SK-N-SH (cell line): Measurements from ENCODE around the gene KPNB1. TPM values are rescaled to one million over a fixed set of nuclear protein-coding genes. Genes with fewer than 3 reads are reported as not detected.

Source experiments
- CTCF ChIA-PET: fragments of 300-600, 350-600 bp; formaldehyde crosslinking; extraction: SDS; loops from one replicate; lab custom pipeline; 2021; lab: Yijun Ruan, JAX
- POLR2A ChIA-PET: fragments of 350-600 bp; sonication (Branson Sonifier 250); formaldehyde crosslinking; extraction: SDS; loops from one replicate; lab custom pipeline; 2020; ENCODE audit warnings: antibody characterized with exemption, inconsistent platforms; lab: Yijun Ruan, JAX
- DNase-seq: peaks from one replicate; pipeline ENCODE4 v3.0.0; 2012
- H2AFZ ChIP-seq: fragments of 200-600 bp; sonication (generic); 2 replicates; pipeline ENCODE4 v1.8.1; 2016; ENCODE audit warnings: antibody characterized with exemption, mild to moderate bottlenecking, low read depth
- H3F3A ChIP-seq: fragments of 200-600 bp; sonication (generic); replicated peaks from 2 replicates; pipeline ENCODE3; 2016; ENCODE audit warnings: antibody characterized with exemption, mild to moderate bottlenecking; ENCODE audit not compliant: insufficient read depth
- H3K27ac ChIP-seq, 2 experiments: fragments of 200-500 bp in 1 of 2; fragments of 200-600 bp in 1 of 2; sonication (Bioruptor generic) in 1 of 2; sonication (generic), shearing (Covaris generic) in 1 of 2; 2 replicates each; pipeline versions ENCODE4 v1.5.1 to v1.6.1; 2014 to 2016; ENCODE audit warnings: low read depth in 2 of 2, inconsistent platforms in 1 of 2, low read length in 1 of 2, mild to moderate bottlenecking in 1 of 2, mixed read lengths in 1 of 2
- H3K27me3 ChIP-seq: fragments of 200-600 bp; sonication (generic), shearing (Covaris generic); 2 replicates; pipeline ENCODE4 v1.6.1; 2016; ENCODE audit warnings: mixed run types; ENCODE audit not compliant: insufficient read depth
- H3K36me3 ChIP-seq, 2 experiments: fragments of 200-500 bp in 1 of 2; fragments of 200-600 bp in 1 of 2; sonication (Bioruptor generic) in 1 of 2; sonication (generic) in 1 of 2; replicated peaks in 1 of 2; 2 replicates each; pipeline versions ENCODE3 to v1.5.1; 2014 to 2016; ENCODE audit warnings: low read length in 1 of 2, mild to moderate bottlenecking in 1 of 2; ENCODE audit not compliant: insufficient read depth in 2 of 2, control insufficient read depth in 1 of 2
- H3K4me1 ChIP-seq, 2 experiments: fragments of 200-500 bp in 1 of 2; fragments of 200-600 bp in 1 of 2; sonication (Bioruptor generic) in 1 of 2; sonication (generic), shearing (Covaris generic) in 1 of 2; 2 replicates each; pipeline versions ENCODE4 v1.5.1 to v1.6.1; 2014 to 2016; ENCODE audit warnings: low read depth in 1 of 2, low read length in 1 of 2, mixed run types in 1 of 2; ENCODE audit not compliant: insufficient read depth in 2 of 2, control insufficient read depth in 1 of 2
- H3K4me2 ChIP-seq: fragments of 200-600 bp; sonication (generic), shearing (Covaris generic); 2 replicates; pipeline ENCODE4 v1.6.1; 2017; ENCODE audit warnings: mixed run types
- H3K4me3 ChIP-seq, 2 experiments: fragments of 200-500 bp in 1 of 2; fragments of 200-600 bp in 1 of 2; sonication (Bioruptor generic) in 1 of 2; sonication (generic), shearing (Covaris generic) in 1 of 2; 2 replicates each; pipeline versions ENCODE4 v1.5.1 to v1.8.1; 2014 to 2016; ENCODE audit warnings: low read depth in 2 of 2, inconsistent platforms in 1 of 2, low read length in 1 of 2, mild to moderate bottlenecking in 1 of 2, mixed read lengths in 1 of 2, moderate library complexity in 1 of 2
- H3K79me2 ChIP-seq: fragments of 200-600 bp; sonication (generic); 2 replicates; pipeline ENCODE4 v1.8.1; 2017; ENCODE audit warnings: mild to moderate bottlenecking; ENCODE audit not compliant: insufficient read depth
- H3K9ac ChIP-seq: fragments of 200-600 bp; sonication (generic); 2 replicates; pipeline ENCODE4 v1.6.1; 2017; ENCODE audit warnings: mixed run types
- H3K9me2 ChIP-seq: fragments of 200-600 bp; sonication (generic); 2 replicates; pipeline ENCODE4 v1.6.1; 2017; ENCODE audit warnings: mixed run types
- H3K9me3 ChIP-seq: fragments of 200-600 bp; sonication (generic); 2 replicates; pipeline ENCODE4 v1.6.1; 2017; ENCODE audit warnings: mixed run types, mild to moderate bottlenecking, moderate library complexity
- H4K20me1 ChIP-seq: fragments of 200-600 bp; sonication (generic); 2 replicates; pipeline ENCODE4 v1.6.1; 2017; ENCODE audit warnings: mild to moderate bottlenecking, mixed run types; ENCODE audit not compliant: insufficient read depth
- FOXM1 ChIP-seq: IDR thresholded peaks from 2 replicates; pipeline ENCODE4 v1.4.0; 2012; ENCODE audit warnings: low read depth, mild to moderate bottlenecking
- GABPA ChIP-seq: IDR thresholded peaks from 2 replicates; pipeline ENCODE4 v1.4.0; 2012; ENCODE audit warnings: low read depth, mild to moderate bottlenecking
- NFIC ChIP-seq: IDR thresholded peaks from 2 replicates; pipeline ENCODE4 v1.4.0; 2012; ENCODE audit warnings: borderline replicate concordance
- POLR2AphosphoS5 ChIP-seq: IDR thresholded peaks from 2 replicates; pipeline ENCODE4 v1.6.1; 2012; ENCODE audit warnings: low read depth, low read length
- SIN3A ChIP-seq: IDR thresholded peaks from 2 replicates; pipeline ENCODE4 v1.6.1; 2012; ENCODE audit warnings: low read depth, mild to moderate bottlenecking, low read length, moderate library complexity, borderline replicate concordance
- TAF1 ChIP-seq: IDR thresholded peaks from 2 replicates; pipeline ENCODE4 v1.6.1; 2012; ENCODE audit warnings: low read depth, mild to moderate bottlenecking, low read length, moderate library complexity, borderline replicate concordance
- TCF12 ChIP-seq: IDR thresholded peaks from 2 replicates; pipeline ENCODE4 v1.4.0; 2012
- USF2 ChIP-seq: fragments of 150-350 bp; IDR thresholded peaks from 2 replicates; pipeline ENCODE4 v1.6.1; 2017; ENCODE audit warnings: antibody characterized with exemption, low read length, low read depth, borderline replicate concordance
- YY1 ChIP-seq: IDR thresholded peaks from 2 replicates; pipeline ENCODE4 v1.4.0; 2012; ENCODE audit warnings: low read depth, mild to moderate bottlenecking
- WGBS: methylation state at CpG from one replicate; pipeline ENCODE4 v1.1.6; 2017; ENCODE audit warnings: low lambda C conversion rate; 5-methylcytosine and 5-hydroxymethylcytosine counted together
- polyA plus RNA-seq, 3 experiments: library from polyadenylated mRNA; depleted of rRNA; stranded (reverse); fragments of >200 nt; gene quantifications; 2 replicates each; pipeline ENCODE4 v1.2.3, GENCODE V29; 2012
- TF ChIP-seq, protein P1 (sequence below): IDR thresholded peaks from 2 replicates; pipeline ENCODE4; 2012

KPNB1 gene
- polyA plus RNA-seq, 1 of the 3 experiments (the other 2 are of a cell fraction) = 89.5 TPM

DNA sequence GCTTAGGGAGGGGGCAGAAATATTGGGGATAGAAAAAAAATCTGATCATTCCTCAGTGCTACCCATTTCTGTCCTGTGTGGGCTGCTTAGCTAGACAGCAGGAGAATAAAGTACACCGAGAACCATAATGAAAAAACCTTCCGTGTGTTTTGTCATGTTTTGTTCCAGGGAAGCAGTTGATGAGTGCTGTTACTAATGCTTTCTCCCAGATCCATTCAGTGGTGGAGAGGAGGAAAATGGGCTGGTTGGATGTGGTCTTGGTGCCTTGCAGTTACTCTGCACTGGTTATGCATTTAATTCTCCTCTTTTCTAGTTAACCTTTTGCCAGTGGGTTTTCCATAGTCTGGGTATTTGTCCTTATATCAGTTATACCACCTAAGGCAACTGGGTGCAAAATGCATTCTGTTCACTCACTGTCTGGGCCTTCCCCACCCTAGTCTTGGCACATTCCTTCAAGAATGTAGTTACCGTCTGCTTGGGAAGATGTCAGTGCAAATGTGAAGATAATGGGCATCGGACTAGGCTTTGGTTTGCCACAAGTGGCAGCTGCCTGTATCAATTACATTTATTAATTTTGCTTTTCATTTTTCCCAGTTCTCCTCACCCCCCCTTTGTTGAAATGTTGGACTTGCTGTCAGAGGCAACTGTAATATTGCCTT is 34.9 kb downstream of the KPNB1 start:
- H2AFZ ChIP-seq = no peak overlapping the region
- H3K9me2 ChIP-seq = no peaks in the 10 kb centered on the region
- POLR2A ChIA-PET = interaction anchor here (0.6 to 1.2 kb wide), 4 partner anchors 9 to 34 kb away, joined by 3 read pairs; partner anchors contain the start of gene TBKBP1
- H3K4me2 ChIP-seq = no peak overlapping the region
- H3K9ac ChIP-seq = no peak overlapping the region
- 0 out of 2 replicates have a peak, but pooled peaks cover 8% of the 10 kb centered on the region for H3K79me2 ChIP-seq
- WGBS = 98% methylated on average over 4 of the region's 4 CpGs
- peaks cover 70% of the 10 kb centered on the region for H3F3A ChIP-seq
- DNase-seq = no peak
- peak overlapping the region in 1 of 2 experiments; percentile 52; a peak in 1 of 4 replicates for H3K27ac ChIP-seq
- H3K9me3 ChIP-seq = no peaks in the 10 kb centered on the region
- H3K4me3 ChIP-seq = no peak overlapping the region
- peaks cover 0 to 20% of the 10 kb centered on the region in 2 experiments; a peak in 2 of 4 replicates for H3K4me1 ChIP-seq
- H3K36me3 ChIP-seq = peaks cover 63 to 70% of the 10 kb centered on the region in 2 experiments
- CTCF ChIA-PET = interaction anchor here (0.6 to 1.7 kb wide), 5 partner anchors 13 to 106 kb away, joined by 3 to 6 read pairs (median 4); no protein-coding TSS in a partner anchor
- H4K20me1 ChIP-seq = peaks cover 29% of the 10 kb centered on the region; the same call in 1 of the 2 replicates
- H3K27me3 ChIP-seq = no peaks in the 10 kb centered on the region
- TF ChIP-seq SIN3A (peak; percentile 32; the same call in 1 of the 2 replicates), TCF12 (no peak)
- TF ChIP-seq, protein P1, sequence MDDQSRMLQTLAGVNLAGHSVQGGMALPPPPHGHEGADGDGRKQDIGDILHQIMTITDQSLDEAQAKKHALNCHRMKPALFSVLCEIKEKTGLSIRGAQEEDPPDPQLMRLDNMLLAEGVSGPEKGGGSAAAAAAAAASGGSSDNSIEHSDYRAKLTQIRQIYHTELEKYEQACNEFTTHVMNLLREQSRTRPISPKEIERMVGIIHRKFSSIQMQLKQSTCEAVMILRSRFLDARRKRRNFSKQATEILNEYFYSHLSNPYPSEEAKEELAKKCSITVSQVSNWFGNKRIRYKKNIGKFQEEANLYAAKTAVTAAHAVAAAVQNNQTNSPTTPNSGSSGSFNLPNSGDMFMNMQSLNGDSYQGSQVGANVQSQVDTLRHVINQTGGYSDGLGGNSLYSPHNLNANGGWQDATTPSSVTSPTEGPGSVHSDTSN = no peak

DNA sequence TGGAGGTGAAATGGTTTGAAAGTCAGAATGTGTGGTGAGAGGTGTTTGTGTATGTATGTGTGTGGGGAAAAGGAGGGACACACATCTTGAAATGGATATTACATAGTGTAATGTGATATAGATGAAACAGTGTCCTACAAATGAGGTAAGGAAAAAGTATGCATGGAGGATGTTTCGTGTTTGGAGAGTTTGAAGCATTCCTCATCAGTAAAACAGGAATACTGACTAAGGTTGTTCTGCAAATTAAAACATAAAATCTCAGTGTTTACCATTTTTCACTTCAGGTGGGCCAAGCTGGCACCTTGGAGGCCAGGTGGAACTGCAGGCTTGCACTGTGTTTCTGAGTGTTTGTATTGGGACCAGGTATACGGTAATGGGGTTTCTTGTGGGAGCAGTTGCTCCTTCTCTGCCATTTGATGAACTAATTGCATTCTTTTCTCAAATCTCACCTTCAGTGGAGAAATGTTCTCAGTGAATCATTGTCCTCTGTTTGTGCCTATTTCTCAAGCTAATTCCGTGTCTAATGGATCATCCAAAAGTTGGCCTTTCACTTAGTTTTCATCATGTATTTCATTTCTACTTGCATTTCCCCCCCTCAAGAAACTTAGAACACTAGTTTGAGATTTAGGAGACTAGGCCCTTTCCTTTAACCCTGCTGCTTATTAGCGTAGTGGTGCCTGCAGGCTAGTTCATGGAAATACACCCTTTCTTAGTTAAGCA is 36.0 kb downstream of the KPNB1 start:
- CTCF ChIA-PET = interaction anchor here (0.7 to 1.1 kb wide), 4 partner anchors 13 to 105 kb away, joined by 3 to 6 read pairs (median 3); no protein-coding TSS in a partner anchor

More for the DNA sequence above, 36.0 kb downstream of the KPNB1 start:
- TF ChIP-seq GABPA (no peak), TAF1 (no peak), YY1 (no peak), FOXM1 (no peak), USF2 (no peak), POLR2AphosphoS5 (peak; percentile 36; the same call in 1 of the 2 replicates), NFIC (no peak)
- Histone ChIP-seq H4K20me1 (peaks cover 23% of the 10 kb centered on the region; the same call in 1 of the 2 replicates), H3K36me3 (peaks cover 52 to 59% of the 10 kb centered on the region in 2 experiments), H3K4me2 (no peak overlapping the region; the same call in 1 of the 2 replicates), H3F3A (peaks cover 64% of the 10 kb centered on the region), H3K4me1 (peaks cover 0 to 20% of the 10 kb centered on the region in 2 experiments; a peak in 2 of 4 replicates), H3K27ac (peak overlapping the region in 1 of 2 experiments; percentile 52; a peak in 2 of 4 replicates), H3K9me3 (no peaks in the 10 kb centered on the region), H3K27me3 (no peaks in the 10 kb centered on the region), H3K9me2 (no peaks in the 10 kb centered on the region), H3K9ac (peak overlapping the region; percentile 24), H2AFZ (no peak overlapping the region), H3K79me2 (0 out of 2 replicates have a peak, but pooled peaks cover 8% of the 10 kb centered on the region), H3K4me3 (no peak overlapping the region)
- WGBS = 90% methylated on average over 4 of the region's 4 CpGs
- POLR2A ChIA-PET = interaction anchor here (0.6 kb wide), 1 partner anchor 21 kb away, joined by 3 read pairs; no protein-coding TSS in a partner anchor
- DNase-seq = no peak
